Progenitor cell of endocrine pancreas (in vitro differentiated cells): ENCODE results near the gene TMEM239. TPM values are rescaled to one million over a fixed set of nuclear protein-coding genes. Genes with fewer than 3 reads are reported as not detected.

Experiments
- DNase-seq: peaks from one replicate; pipeline ENCODE4 v3.0.0; 2021; ENCODE audit warnings: low spot score; ENCODE audit not compliant: unreplicated experiment
- H3K27ac Mint-ChIP-seq: 2 replicates; pipeline ENCODE4 v1.8.0; 2021; ENCODE audit warnings: mild to moderate bottlenecking, moderate library complexity, mixed read lengths
- H3K27me3 Mint-ChIP-seq: 2 replicates; pipeline ENCODE4 v1.8.0; 2021; ENCODE audit warnings: mixed read lengths
- H3K36me3 Mint-ChIP-seq: 2 replicates; pipeline ENCODE4 v1.8.0; 2022; ENCODE audit warnings: mixed read lengths; ENCODE audit not compliant: insufficient read depth
- H3K4me1 Mint-ChIP-seq: 2 replicates; pipeline ENCODE4 v1.8.0; 2021; ENCODE audit warnings: low read depth, mixed read lengths
- H3K4me3 Mint-ChIP-seq: 2 replicates; pipeline ENCODE4 v1.8.0; 2021; ENCODE audit warnings: low read depth, mild to moderate bottlenecking, moderate library complexity, mixed read lengths
- H3K9me3 Mint-ChIP-seq: 2 replicates; pipeline ENCODE4 v1.8.0; 2021; ENCODE audit warnings: low read depth, mixed read lengths
- CTCF ChIP-seq: fragments of 200-600 bp; sonication (generic); IDR thresholded peaks from one replicate; pipeline ENCODE4 v1.5.0; 2021; ENCODE audit warnings: antibody characterized with exemption, mild to moderate bottlenecking; ENCODE audit not compliant: unreplicated experiment
- total RNA-seq: library from RNA; stranded (reverse); gene quantifications from 2 replicates; pipeline ENCODE4 v1.2.1, GENCODE V29; 2021

TMEM239 gene
- total RNA-seq, 1 donor from 2014 or later: not detected

- Mint-ChIP-seq H3K4me1 (no peaks in the 10 kb centered on the region), H3K27me3 (peaks cover 37% of the 10 kb centered on the region), H3K4me3 (no peak overlapping the region), H3K27ac (no peak overlapping the region), H3K36me3 (no peaks in the 10 kb centered on the region), H3K9me3 (peaks cover 9% of the 10 kb centered on the region)
- no peak for DNase-seq
- TF ChIP-seq CTCF: no peak
These were observed 2.1 kb upstream of the TMEM239 start for GRCh38 chr20:2814076-2814475.

- no peak within 1 kb of the TSS for H3K27ac Mint-ChIP-seq
- H3K27me3 Mint-ChIP-seq: peaks cover 36% of the 10 kb centered on the region
- H3K36me3 Mint-ChIP-seq: no peaks in the 10 kb centered on the region
- TF ChIP-seq CTCF: no peak
- H3K4me1 Mint-ChIP-seq: no peaks in the 10 kb centered on the region
- DNase-seq: no peak
- H3K9me3 Mint-ChIP-seq: peaks cover 9% of the 10 kb centered on the region
- no peak within 1 kb of the TSS for H3K4me3 Mint-ChIP-seq
These were observed 1.5 kb upstream of the TMEM239 start, which contains the start of gene C20orf141 for GRCh38 chr20:2814587-2815051. Gene C20orf141 (plus strand): TSS chr20:2814987. CDS start chr20:2815185, 198 bp downstream.

- no peak for TF ChIP-seq CTCF
- no peak overlapping the region for H3K27ac Mint-ChIP-seq
- H3K36me3 Mint-ChIP-seq: no peaks in the 10 kb centered on the region
- H3K4me1 Mint-ChIP-seq: peaks cover 6% of the 10 kb centered on the region
- no peak overlapping the region for H3K4me3 Mint-ChIP-seq
- peaks cover 43% of the 10 kb centered on the region for H3K27me3 Mint-ChIP-seq
- DNase-seq: no peak
- peaks cover 9% of the 10 kb centered on the region for H3K9me3 Mint-ChIP-seq
These were observed 793 bp upstream of the TMEM239 start for GRCh38 chr20:2815242-2815900.

DNA sequence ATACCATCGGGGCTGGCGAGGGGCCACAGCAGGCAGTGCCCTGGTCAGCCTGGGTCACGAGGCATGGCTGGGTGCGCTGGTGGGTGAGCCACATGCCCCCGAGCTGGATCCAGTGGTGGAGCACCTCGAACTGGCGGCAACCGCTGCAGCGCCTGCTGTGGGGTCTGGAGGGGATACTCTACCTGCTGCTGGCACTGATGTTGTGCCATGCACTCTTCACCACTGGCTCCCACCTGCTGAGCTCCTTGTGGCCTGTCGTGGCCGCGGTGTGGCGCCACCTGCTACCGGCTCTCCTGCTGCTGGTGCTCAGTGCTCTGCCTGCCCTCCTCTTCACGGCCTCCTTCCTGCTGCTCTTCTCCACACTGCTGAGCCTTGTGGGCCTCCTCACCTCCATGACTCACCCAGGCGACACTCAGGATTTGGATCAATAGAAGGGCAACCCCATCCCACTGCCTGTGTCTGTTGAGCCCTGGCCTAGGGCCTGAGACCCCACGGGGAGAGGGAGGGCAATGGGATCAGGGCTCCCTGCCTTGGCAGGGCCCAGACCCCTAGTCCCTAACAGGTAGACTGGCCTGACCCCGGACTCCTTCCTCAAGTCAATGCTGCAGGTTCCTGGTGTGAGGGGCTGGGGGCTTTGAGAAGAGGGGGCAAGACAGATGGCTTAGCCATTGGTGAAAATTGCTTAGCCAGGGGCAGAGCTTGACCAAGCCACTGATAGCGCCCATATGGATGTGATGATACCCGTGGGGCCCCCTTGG, 598 bp downstream of the TMEM239 start:
- Mint-ChIP-seq H3K36me3 (no peaks in the 10 kb centered on the region), H3K4me1 (peaks cover 8% of the 10 kb centered on the region), H3K9me3 (peaks cover 9% of the 10 kb centered on the region), H3K27ac (no peak overlapping the region), H3K27me3 (peaks cover 46% of the 10 kb centered on the region), H3K4me3 (no peak overlapping the region)
- no peak for TF ChIP-seq CTCF
- no peak for DNase-seq

DNA sequence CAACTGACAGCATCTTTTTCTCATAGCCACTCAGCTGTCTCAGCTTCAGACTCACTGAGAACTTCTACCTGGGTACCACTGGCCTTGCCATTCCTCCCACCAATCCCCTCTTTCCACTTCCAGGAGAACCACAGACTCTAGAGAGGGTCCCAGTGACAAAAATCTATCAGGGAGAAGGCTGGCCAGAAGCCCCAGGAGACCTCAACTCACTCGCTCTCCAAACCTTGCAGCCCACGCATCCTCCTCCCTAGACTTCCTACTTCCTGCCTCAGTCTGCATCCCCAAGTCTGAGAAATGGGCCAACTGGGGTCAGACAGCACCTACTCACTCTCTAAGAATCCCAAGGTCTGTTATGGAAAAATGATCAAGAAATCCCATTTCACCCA, 1.2 kb downstream of the TMEM239 start:
- DNase-seq: no peak
- Mint-ChIP-seq H3K27ac (no peak overlapping the region), H3K4me3 (no peak overlapping the region), H3K4me1 (peaks cover 9% of the 10 kb centered on the region), H3K27me3 (peaks cover 50% of the 10 kb centered on the region), H3K36me3 (no peaks in the 10 kb centered on the region), H3K9me3 (peaks cover 3% of the 10 kb centered on the region)
- TF ChIP-seq CTCF: no peak
